Mammary epithelial cell (primary cell): ENCODE results near the gene KRTAP26-1.

ENCODE experiments used
- CTCF ChIP-seq, 2 donors: IDR thresholded peaks in 1 of 2; conservative IDR thresholded peaks in 1 of 2; 2 replicates each; pipeline ENCODE4 v1.5.1; 2011 to 2012; ENCODE audit warnings: inconsistent platforms in 2 of 2, low read length in 2 of 2, mild to moderate bottlenecking in 2 of 2, control low read depth in 1 of 2, low read depth in 1 of 2; ENCODE audit not compliant: insufficient read depth in 1 of 2; ENCODE audit errors: extremely low read depth in 1 of 2
- EZH2 ChIP-seq: IDR thresholded peaks from 2 replicates; pipeline ENCODE4 v1.6.1; 2012; ENCODE audit warnings: low read length, inconsistent platforms, borderline replicate concordance

GRCh38 chr21:30349572-30349971 lies 29.5 kb upstream of the KRTAP26-1 start:
- TF ChIP-seq CTCF (conservative IDR thresholded peaks at IDR 0.05 in 1 of 2, IDR thresholded peaks at IDR 0.05 in 1 of 2; ENCODE audit: extremely low read depth in 1 of 2, insufficient read depth in 1 of 2, low read depth in 1 of 2, low read length in 2 of 2) (no peak), EZH2 (no peak)
